ENCODE results near the gene RAI1. TPM values are rescaled to one million over a fixed set of nuclear protein-coding genes. Genes with fewer than 3 reads are reported as not detected.

Gene RAI1
- total and polyA plus RNA-seq, 2 of the 13 experiments (the other 11 are each of a cell fraction or from before 2014, with no cell fraction given), result 3.4 to 5.2 TPM

DNA sequence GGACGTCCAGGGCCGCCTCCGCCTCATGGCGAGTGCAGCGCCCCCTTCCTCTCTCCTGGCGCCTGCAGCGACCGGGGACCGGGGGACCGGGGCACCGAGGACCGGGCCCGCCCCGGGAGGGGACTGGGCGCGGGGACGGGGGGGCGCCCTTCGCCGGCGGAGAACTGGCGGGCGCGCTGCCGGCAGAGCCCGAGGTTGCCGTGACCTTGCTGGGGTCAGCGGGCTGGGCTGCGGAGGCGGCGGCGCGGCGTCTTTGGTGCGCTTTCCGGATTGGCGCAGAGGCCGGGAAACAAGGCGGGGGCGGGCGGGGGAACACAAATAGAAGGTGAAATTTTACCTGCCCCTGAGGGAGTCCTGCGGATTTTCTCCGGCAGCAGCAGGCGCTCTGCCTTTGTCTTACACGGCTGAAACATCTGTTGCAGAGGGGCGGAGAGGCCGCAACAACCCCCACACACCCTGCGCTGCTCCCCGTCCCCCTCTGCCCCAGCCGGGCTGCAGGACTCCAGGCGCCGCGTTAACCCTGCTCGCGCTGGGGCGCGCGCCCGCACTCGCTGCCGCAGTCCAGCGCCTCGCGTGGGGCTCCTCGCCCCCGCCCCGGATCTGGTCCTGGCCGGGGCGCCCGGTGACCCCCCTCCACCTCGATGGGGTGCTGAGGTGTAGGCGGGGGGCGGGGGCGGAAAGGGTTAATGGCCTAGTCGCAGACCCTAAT, 102.0 kb downstream of the RAI1 start (continued):
- TF ChIP-seq, protein P1, sequence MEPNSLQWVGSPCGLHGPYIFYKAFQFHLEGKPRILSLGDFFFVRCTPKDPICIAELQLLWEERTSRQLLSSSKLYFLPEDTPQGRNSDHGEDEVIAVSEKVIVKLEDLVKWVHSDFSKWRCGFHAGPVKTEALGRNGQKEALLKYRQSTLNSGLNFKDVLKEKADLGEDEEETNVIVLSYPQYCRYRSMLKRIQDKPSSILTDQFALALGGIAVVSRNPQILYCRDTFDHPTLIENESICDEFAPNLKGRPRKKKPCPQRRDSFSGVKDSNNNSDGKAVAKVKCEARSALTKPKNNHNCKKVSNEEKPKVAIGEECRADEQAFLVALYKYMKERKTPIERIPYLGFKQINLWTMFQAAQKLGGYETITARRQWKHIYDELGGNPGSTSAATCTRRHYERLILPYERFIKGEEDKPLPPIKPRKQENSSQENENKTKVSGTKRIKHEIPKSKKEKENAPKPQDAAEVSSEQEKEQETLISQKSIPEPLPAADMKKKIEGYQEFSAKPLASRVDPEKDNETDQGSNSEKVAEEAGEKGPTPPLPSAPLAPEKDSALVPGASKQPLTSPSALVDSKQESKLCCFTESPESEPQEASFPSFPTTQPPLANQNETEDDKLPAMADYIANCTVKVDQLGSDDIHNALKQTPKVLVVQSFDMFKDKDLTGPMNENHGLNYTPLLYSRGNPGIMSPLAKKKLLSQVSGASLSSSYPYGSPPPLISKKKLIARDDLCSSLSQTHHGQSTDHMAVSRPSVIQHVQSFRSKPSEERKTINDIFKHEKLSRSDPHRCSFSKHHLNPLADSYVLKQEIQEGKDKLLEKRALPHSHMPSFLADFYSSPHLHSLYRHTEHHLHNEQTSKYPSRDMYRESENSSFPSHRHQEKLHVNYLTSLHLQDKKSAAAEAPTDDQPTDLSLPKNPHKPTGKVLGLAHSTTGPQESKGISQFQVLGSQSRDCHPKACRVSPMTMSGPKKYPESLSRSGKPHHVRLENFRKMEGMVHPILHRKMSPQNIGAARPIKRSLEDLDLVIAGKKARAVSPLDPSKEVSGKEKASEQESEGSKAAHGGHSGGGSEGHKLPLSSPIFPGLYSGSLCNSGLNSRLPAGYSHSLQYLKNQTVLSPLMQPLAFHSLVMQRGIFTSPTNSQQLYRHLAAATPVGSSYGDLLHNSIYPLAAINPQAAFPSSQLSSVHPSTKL (CRISPR knock-in tag; IDR thresholded peaks at IDR 0.05), result peak; percentile 13; the same call in 1 of the 2 replicates
- TF ChIP-seq KAT2B (IDR thresholded peaks at IDR 0.05; ENCODE audit: borderline replicate concordance, low read depth, low read length) (no peak), KDM2A (CRISPR knock-in tag; IDR thresholded peaks at IDR 0.05; ENCODE audit: borderline replicate concordance, low read depth) (peak; percentile 18; the same call in 1 of the 2 replicates), MTF1 (CRISPR knock-in tag; IDR thresholded peaks at IDR 0.05) (no peak), NFYB (CRISPR knock-in tag; IDR thresholded peaks at IDR 0.05) (peak; percentile 45; the same call in 1 of the 2 replicates), FOXA3 (CRISPR knock-in tag; IDR thresholded peaks at IDR 0.05) (peak; percentile 18; the same call in 1 of the 2 replicates), ZNF33A (CRISPR knock-in tag; IDR thresholded peaks at IDR 0.05; ENCODE audit: borderline replicate concordance) (no peak)
- TF ChIP-seq, protein P2, sequence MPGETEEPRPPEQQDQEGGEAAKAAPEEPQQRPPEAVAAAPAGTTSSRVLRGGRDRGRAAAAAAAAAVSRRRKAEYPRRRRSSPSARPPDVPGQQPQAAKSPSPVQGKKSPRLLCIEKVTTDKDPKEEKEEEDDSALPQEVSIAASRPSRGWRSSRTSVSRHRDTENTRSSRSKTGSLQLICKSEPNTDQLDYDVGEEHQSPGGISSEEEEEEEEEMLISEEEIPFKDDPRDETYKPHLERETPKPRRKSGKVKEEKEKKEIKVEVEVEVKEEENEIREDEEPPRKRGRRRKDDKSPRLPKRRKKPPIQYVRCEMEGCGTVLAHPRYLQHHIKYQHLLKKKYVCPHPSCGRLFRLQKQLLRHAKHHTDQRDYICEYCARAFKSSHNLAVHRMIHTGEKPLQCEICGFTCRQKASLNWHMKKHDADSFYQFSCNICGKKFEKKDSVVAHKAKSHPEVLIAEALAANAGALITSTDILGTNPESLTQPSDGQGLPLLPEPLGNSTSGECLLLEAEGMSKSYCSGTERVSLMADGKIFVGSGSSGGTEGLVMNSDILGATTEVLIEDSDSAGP (CRISPR knock-in tag; IDR thresholded peaks at IDR 0.05; ENCODE audit: borderline replicate concordance), result 0 out of 2 replicates have a peak, but pooled peaks have one; percentile 17
- TF ChIP-seq, protein P3, sequence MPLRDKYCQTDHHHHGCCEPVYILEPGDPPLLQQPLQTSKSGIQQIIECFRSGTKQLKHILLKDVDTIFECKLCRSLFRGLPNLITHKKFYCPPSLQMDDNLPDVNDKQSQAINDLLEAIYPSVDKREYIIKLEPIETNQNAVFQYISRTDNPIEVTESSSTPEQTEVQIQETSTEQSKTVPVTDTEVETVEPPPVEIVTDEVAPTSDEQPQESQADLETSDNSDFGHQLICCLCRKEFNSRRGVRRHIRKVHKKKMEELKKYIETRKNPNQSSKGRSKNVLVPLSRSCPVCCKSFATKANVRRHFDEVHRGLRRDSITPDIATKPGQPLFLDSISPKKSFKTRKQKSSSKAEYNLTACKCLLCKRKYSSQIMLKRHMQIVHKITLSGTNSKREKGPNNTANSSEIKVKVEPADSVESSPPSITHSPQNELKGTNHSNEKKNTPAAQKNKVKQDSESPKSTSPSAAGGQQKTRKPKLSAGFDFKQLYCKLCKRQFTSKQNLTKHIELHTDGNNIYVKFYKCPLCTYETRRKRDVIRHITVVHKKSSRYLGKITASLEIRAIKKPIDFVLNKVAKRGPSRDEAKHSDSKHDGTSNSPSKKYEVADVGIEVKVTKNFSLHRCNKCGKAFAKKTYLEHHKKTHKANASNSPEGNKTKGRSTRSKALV (CRISPR knock-in tag; IDR thresholded peaks at IDR 0.05), result peak; percentile 43; the same call in 1 of the 2 replicates
- TF ChIP-seq, protein P4, sequence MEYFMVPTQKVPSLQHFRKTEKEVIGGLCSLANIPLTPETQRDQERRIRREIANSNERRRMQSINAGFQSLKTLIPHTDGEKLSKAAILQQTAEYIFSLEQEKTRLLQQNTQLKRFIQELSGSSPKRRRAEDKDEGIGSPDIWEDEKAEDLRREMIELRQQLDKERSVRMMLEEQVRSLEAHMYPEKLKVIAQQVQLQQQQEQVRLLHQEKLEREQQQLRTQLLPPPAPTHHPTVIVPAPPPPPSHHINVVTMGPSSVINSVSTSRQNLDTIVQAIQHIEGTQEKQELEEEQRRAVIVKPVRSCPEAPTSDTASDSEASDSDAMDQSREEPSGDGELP (IDR thresholded peaks at IDR 0.05; ENCODE audit: borderline replicate concordance, low read depth), result peak; percentile 9; the same call in 1 of the 2 replicates
- TF ChIP-seq, protein P5, sequence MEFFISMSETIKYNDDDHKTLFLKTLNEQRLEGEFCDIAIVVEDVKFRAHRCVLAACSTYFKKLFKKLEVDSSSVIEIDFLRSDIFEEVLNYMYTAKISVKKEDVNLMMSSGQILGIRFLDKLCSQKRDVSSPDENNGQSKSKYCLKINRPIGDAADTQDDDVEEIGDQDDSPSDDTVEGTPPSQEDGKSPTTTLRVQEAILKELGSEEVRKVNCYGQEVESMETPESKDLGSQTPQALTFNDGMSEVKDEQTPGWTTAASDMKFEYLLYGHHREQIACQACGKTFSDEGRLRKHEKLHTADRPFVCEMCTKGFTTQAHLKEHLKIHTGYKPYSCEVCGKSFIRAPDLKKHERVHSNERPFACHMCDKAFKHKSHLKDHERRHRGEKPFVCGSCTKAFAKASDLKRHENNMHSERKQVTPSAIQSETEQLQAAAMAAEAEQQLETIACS (CRISPR knock-in tag; IDR thresholded peaks at IDR 0.05), result peak; percentile 51; the same call in 1 of the 2 replicates
- TF ChIP-seq, protein P6, sequence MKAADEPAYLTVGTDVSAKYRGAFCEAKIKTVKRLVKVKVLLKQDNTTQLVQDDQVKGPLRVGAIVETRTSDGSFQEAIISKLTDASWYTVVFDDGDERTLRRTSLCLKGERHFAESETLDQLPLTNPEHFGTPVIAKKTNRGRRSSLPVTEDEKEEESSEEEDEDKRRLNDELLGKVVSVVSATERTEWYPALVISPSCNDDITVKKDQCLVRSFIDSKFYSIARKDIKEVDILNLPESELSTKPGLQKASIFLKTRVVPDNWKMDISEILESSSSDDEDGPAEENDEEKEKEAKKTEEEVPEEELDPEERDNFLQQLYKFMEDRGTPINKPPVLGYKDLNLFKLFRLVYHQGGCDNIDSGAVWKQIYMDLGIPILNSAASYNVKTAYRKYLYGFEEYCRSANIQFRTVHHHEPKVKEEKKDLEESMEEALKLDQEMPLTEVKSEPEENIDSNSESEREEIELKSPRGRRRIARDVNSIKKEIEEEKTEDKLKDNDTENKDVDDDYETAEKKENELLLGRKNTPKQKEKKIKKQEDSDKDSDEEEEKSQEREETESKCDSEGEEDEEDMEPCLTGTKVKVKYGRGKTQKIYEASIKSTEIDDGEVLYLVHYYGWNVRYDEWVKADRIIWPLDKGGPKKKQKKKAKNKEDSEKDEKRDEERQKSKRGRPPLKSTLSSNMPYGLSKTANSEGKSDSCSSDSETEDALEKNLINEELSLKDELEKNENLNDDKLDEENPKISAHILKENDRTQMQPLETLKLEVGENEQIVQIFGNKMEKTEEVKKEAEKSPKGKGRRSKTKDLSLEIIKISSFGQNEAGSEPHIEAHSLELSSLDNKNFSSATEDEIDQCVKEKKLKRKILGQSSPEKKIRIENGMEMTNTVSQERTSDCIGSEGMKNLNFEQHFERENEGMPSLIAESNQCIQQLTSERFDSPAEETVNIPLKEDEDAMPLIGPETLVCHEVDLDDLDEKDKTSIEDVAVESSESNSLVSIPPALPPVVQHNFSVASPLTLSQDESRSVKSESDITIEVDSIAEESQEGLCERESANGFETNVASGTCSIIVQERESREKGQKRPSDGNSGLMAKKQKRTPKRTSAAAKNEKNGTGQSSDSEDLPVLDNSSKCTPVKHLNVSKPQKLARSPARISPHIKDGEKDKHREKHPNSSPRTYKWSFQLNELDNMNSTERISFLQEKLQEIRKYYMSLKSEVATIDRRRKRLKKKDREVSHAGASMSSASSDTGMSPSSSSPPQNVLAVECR (CRISPR knock-in tag; IDR thresholded peaks at IDR 0.05; ENCODE audit: borderline replicate concordance), result peak; percentile 23; the same call in 1 of the 2 replicates

All from HepG2 (cell line).